ENCODE results near the gene ELL. TPM values are rescaled to one million over a fixed set of nuclear protein-coding genes. Genes with fewer than 3 reads are reported as not detected.

ELL gene
- total RNA-seq, 1 donor from 2014 or later: 27.0 TPM

DNA sequence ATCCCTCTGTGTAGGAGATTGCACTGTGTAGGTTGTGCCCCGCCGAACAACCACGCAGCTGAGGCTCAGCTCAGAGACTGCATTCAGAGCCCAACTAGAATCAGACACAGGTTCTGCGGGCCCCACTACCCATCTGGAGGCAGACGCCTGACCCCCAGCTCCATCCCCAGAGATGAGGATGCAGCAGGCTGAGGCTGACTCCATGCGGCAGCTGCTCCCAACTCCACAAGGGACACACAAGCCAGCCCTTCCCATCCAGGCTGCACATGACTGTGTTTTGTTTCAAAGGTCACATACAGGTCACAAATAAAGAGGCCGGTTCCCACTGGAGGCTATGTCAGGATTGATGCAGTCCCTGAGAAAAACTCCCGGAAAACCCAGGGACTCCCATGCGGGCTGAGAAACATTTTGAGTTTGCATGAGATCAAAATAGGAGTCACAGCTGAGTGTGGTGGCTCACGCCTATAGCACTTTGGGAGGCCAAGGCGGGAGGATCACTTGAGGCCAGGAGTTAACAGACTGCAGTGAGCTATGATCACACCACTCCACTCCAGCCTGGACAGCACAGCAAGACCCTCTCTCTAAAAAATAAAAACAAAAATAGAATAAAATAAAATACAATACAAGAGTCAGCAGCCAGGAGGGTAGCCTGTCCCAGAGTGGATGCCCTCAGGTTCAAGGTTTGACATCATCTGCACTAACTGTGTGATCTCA lies 14.0 kb downstream of the ELL start:
- Mint-ChIP-seq H3K9me3 (no peaks in the 10 kb centered on the region), H3K4me1 (ENCODE audit: low read depth) (peaks cover 41% of the 10 kb centered on the region), H3K27ac (peak overlapping the region; percentile 62), H3K36me3 (ENCODE audit: low read depth) (no peaks in the 10 kb centered on the region), H3K27me3 (ENCODE audit: low read depth) (no peaks in the 10 kb centered on the region), H3K4me3 (ENCODE audit: low read depth) (peak overlapping the region; percentile 54)
- no peak for DNase-seq (ENCODE audit: low spot score)
- intact Hi-C loops (cut with micrococcal nuclease): no loop called here

DNA sequence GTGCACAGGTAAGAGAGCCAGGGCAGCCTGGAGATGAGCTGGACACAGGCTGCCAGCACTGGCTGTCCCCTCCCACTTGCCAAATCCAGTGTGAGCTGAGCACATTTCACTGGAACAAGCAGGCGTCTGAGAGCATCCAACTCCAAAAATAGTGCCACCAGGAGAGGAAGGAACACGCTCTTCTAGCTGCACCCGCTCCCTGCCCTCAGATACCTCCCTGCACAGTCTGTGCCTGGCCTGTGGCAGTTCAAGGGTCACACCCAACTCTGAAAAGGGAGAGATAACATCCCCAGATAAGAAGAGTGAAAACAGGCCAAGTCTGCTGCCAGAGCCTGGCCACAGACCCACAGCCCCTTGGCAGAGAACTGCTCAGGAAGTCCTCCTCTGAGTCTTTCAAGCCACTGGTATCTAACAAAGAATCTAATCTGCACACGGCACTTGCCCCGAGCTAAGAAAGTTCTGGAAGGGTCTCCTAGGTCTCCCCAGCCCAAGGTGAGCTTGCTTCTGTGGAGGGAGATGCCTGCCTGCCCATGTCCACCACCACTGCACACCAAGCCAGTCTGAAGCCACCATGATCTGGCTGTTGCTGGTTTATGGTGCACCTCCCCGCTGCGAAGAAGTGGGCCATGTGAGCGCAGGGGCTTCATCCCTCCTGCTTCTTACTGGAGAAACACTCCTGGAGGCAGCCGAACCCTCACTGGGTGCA lies 14.7 kb downstream of the ELL start:
- no peaks in the 10 kb centered on the region for H3K9me3 Mint-ChIP-seq
- no peaks in the 10 kb centered on the region for H3K36me3 Mint-ChIP-seq (ENCODE audit: low read depth)
- peak overlapping the region; percentile 62 for H3K27ac Mint-ChIP-seq
- peak overlapping the region; percentile 54 for H3K4me3 Mint-ChIP-seq (ENCODE audit: low read depth)
- peaks cover 44% of the 10 kb centered on the region for H3K4me1 Mint-ChIP-seq (ENCODE audit: low read depth)
- DNase-seq (ENCODE audit: low spot score): peak; percentile 33
- no peaks in the 10 kb centered on the region for H3K27me3 Mint-ChIP-seq (ENCODE audit: low read depth)
- intact Hi-C loops (cut with micrococcal nuclease): no loop called here

DNA sequence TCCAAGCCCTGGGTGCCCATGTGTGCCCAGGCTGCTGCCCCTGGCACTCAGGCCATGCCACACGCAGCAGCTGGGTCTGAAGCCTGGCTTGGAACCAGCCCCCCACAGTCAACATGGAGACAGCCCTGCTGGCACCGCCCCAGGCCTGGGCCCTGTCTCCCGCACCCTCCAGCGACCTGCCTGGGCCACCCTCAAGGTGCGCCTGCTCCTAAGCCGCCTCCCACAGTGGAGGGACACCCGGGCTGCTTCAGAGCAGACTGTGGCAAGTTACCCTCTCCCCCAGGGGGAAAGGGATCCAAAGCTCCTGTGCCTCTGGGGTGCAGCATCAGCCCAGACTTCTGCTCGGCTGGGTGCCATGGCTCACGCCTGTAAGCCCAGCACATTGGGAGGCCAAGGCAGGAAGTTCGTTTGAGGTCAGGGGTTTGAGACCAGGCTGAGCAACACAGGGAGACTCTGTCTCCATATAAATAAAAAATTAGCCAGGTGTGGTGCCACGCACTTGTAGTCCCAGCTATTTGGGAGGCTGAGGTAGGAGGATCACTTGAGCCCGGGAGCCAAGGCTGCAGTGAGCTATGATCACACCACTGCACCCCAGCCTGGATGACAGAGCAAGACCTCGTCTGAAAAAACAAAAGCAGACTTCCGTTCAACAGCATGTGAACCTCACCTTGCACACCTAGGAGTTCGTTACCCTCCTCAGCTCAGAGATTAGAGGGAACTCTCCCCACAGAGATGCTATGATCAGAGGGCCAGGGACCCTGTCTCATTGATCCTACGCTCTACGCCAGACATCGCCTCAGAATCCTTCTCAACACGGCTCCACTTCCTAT lies 15.6 kb downstream of the ELL start:
- peaks cover 47% of the 10 kb centered on the region for H3K4me1 Mint-ChIP-seq (ENCODE audit: low read depth)
- no peaks in the 10 kb centered on the region for H3K9me3 Mint-ChIP-seq
- H3K27me3 Mint-ChIP-seq (ENCODE audit: low read depth): no peaks in the 10 kb centered on the region
- H3K4me3 Mint-ChIP-seq (ENCODE audit: low read depth): peak overlapping the region; percentile 4
- no peaks in the 10 kb centered on the region for H3K36me3 Mint-ChIP-seq (ENCODE audit: low read depth)
- intact Hi-C loops (cut with micrococcal nuclease): no loop called here
- no peak for DNase-seq (ENCODE audit: low spot score)
- H3K27ac Mint-ChIP-seq: peak overlapping the region; percentile 62

- Mint-ChIP-seq H3K27ac (peak overlapping the region; percentile 14), H3K4me1 (ENCODE audit: low read depth) (peaks cover 52% of the 10 kb centered on the region), H3K27me3 (ENCODE audit: low read depth) (no peaks in the 10 kb centered on the region), H3K9me3 (no peaks in the 10 kb centered on the region), H3K36me3 (ENCODE audit: low read depth) (no peaks in the 10 kb centered on the region), H3K4me3 (ENCODE audit: low read depth) (no peak overlapping the region)
- no peak for DNase-seq (ENCODE audit: low spot score)
- intact Hi-C loops (cut with micrococcal nuclease): no loop called here
These were observed 16.8 kb downstream of the ELL start for GRCh38 chr19:18504886-18505610.

- Mint-ChIP-seq H3K27me3 (ENCODE audit: low read depth) (no peaks in the 10 kb centered on the region), H3K27ac (peak overlapping the region; percentile 12)
These were observed 17.6 kb downstream of the ELL start for GRCh38 chr19:18503971-18504885.

DNA sequence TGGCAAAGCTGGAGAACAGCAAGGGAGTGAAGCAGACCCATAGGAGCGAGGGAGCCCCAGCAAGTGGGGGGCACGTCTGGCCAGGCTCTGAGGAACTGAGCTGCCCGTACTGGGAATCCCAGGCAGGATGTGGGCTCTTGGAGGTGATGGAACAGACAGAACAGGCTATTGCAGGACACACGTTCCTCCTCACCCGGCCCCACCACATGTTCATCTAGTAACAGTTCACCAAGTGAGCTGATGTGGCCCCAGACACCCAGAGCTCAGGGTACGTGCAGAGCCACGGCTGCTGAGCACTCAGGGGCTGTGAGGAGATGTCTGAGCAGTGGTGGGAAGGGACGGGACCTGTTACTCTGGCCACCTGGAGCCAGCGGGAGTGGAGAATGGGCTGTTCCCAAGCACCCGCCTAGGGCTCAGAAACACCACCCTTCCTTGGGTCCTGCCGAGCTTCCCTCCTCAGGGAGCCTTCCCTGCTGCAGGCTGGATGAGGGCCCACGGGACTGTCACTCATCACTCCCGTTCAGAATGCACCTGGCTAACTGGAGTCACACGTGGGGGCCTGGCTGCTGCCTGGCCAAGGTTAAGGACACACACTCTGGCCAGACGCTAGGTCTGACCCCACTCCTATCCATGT lies 18.4 kb downstream of the ELL start:
- no peak overlapping the region for H3K27ac Mint-ChIP-seq

More at GRCh38 chr19:18503971-18504885, 17.6 kb downstream of the ELL start:
- Mint-ChIP-seq H3K36me3 (ENCODE audit: low read depth) (no peaks in the 10 kb centered on the region), H3K9me3 (no peaks in the 10 kb centered on the region), H3K4me3 (ENCODE audit: low read depth) (no peak overlapping the region), H3K4me1 (ENCODE audit: low read depth) (peaks cover 56% of the 10 kb centered on the region)
- no peak for DNase-seq (ENCODE audit: low spot score)
- intact Hi-C loops (cut with micrococcal nuclease): no loop called here

DNA sequence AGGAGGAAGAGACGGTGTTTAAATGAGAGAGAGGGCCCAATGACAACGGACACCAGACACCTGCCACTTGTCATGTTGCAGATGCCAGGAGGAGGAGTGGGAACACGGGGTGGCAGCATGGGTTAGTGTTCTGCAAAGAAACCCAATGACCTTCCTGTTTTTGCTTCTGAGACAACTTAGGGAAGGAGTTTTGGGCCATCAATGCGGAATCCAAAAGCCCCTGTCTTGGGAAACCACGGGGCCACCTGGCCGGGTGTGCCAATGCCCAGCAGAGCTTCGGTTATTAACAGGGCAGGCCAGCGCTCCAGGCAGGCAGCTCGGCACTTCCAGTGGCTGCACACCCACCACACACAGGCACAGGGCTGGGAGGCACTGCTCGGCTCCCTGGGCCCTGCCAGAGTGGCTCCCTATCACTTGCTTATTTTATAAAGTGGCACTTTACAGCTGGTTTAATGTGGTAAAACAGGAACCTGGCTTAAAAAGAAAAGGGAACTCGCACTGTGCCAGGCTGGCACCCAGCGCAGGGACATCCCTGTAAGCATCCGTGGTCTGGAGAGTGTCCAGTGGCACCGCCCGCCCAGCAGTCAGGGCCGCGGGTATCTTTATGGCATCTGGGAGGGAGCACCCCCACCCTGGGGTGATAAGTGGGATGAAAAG lies 19.1 kb downstream of the ELL start:
- no peak for DNase-seq (ENCODE audit: low spot score)
- no peaks in the 10 kb centered on the region for H3K9me3 Mint-ChIP-seq
- peaks cover 57% of the 10 kb centered on the region for H3K4me1 Mint-ChIP-seq (ENCODE audit: low read depth)
- intact Hi-C loops (cut with micrococcal nuclease): no loop called here
- H3K27ac Mint-ChIP-seq: peak overlapping the region; percentile 29
- no peak overlapping the region for H3K4me3 Mint-ChIP-seq (ENCODE audit: low read depth)
- H3K36me3 Mint-ChIP-seq (ENCODE audit: low read depth): no peaks in the 10 kb centered on the region
- H3K27me3 Mint-ChIP-seq (ENCODE audit: low read depth): no peaks in the 10 kb centered on the region

More for the DNA sequence above, 18.4 kb downstream of the ELL start:
- H3K36me3 Mint-ChIP-seq (ENCODE audit: low read depth): no peaks in the 10 kb centered on the region
- no peaks in the 10 kb centered on the region for H3K9me3 Mint-ChIP-seq
- DNase-seq (ENCODE audit: low spot score): no peak
- intact Hi-C loops (cut with micrococcal nuclease): no loop called here
- no peak overlapping the region for H3K4me3 Mint-ChIP-seq (ENCODE audit: low read depth)
- H3K27me3 Mint-ChIP-seq (ENCODE audit: low read depth): no peaks in the 10 kb centered on the region
- peaks cover 61% of the 10 kb centered on the region for H3K4me1 Mint-ChIP-seq (ENCODE audit: low read depth)

- intact Hi-C loops (cut with micrococcal nuclease): no loop called here
- no peaks in the 10 kb centered on the region for H3K9me3 Mint-ChIP-seq
- no peak overlapping the region for H3K4me3 Mint-ChIP-seq (ENCODE audit: low read depth)
- H3K27me3 Mint-ChIP-seq (ENCODE audit: low read depth): no peaks in the 10 kb centered on the region
- peak overlapping the region; percentile 7 for H3K27ac Mint-ChIP-seq
- DNase-seq (ENCODE audit: low spot score): no peak
- no peaks in the 10 kb centered on the region for H3K36me3 Mint-ChIP-seq (ENCODE audit: low read depth)
- peaks cover 54% of the 10 kb centered on the region for H3K4me1 Mint-ChIP-seq (ENCODE audit: low read depth)
These were observed 19.6 kb downstream of the ELL start for GRCh38 chr19:18502246-18502637.

- Mint-ChIP-seq H3K9me3 (no peaks in the 10 kb centered on the region), H3K4me1 (ENCODE audit: low read depth) (peaks cover 54% of the 10 kb centered on the region), H3K27me3 (ENCODE audit: low read depth) (no peaks in the 10 kb centered on the region), H3K27ac (no peak overlapping the region), H3K36me3 (ENCODE audit: low read depth) (no peaks in the 10 kb centered on the region), H3K4me3 (ENCODE audit: low read depth) (no peak overlapping the region)
- DNase-seq (ENCODE audit: low spot score): no peak
- intact Hi-C loops (cut with micrococcal nuclease): no loop called here
These were observed 20.0 kb downstream of the ELL start for GRCh38 chr19:18501832-18502231.

- Mint-ChIP-seq H3K27ac (no peak overlapping the region), H3K9me3 (no peaks in the 10 kb centered on the region), H3K4me1 (ENCODE audit: low read depth) (peaks cover 54% of the 10 kb centered on the region), H3K27me3 (ENCODE audit: low read depth) (no peaks in the 10 kb centered on the region), H3K36me3 (ENCODE audit: low read depth) (no peaks in the 10 kb centered on the region), H3K4me3 (ENCODE audit: low read depth) (no peak overlapping the region)
- DNase-seq (ENCODE audit: low spot score): no peak
- intact Hi-C loops (cut with micrococcal nuclease): no loop called here
These were observed 20.5 kb downstream of the ELL start for GRCh38 chr19:18501351-18501750.

DNA sequence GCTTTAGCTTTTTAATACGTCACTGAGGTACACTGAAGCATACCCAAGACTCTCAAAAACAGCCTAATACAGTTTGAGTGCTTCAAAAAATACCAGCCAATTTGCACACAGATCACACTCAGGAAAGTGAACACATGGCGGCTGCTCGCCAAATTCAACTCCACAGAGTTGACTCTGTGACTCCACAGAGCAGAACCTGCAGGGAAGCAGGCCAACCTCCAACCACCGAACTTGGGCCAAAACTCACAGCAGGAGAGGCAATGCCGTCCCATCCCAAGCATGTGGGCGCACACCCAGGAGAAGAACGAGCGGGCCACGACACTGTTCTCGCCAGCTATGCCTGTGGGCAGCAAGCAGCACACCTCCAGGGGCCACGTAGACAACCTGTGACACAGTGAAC lies 21.1 kb downstream of the ELL start:
- H3K9me3 Mint-ChIP-seq: no peaks in the 10 kb centered on the region
- no peak overlapping the region for H3K4me3 Mint-ChIP-seq (ENCODE audit: low read depth)
- intact Hi-C loops (cut with micrococcal nuclease): no loop called here
- DNase-seq (ENCODE audit: low spot score): no peak
- H3K4me1 Mint-ChIP-seq (ENCODE audit: low read depth): peaks cover 58% of the 10 kb centered on the region
- H3K27ac Mint-ChIP-seq: no peak overlapping the region
- H3K27me3 Mint-ChIP-seq (ENCODE audit: low read depth): no peaks in the 10 kb centered on the region
- no peaks in the 10 kb centered on the region for H3K36me3 Mint-ChIP-seq (ENCODE audit: low read depth)
